H9 (cell line): ENCODE results near the gene KRT2. TPM values are rescaled to one million over a fixed set of nuclear protein-coding genes. Genes with fewer than 3 reads are reported as not detected.

Experiments used
- DNase-seq: peaks from one replicate; pipeline ENCODE4 v3.0.0-alpha.2; 2017
- H2AFZ ChIP-seq: one replicate; pipeline ENCODE4 v1.6.1; 2013; ENCODE audit warnings: mild to moderate bottlenecking, low read length, control low read depth, moderate library complexity
- H2AK5ac ChIP-seq: 2 replicates; pipeline ENCODE4 v1.6.1; 2013; ENCODE audit warnings: low read length, control low read depth, mixed read lengths; ENCODE audit not compliant: insufficient read length
- H2BK120ac ChIP-seq: one replicate; pipeline ENCODE4 v1.6.1; 2013; ENCODE audit warnings: low read depth, mild to moderate bottlenecking, low read length, control low read depth, inconsistent platforms; ENCODE audit not compliant: poor library complexity, severe bottlenecking
- H2BK12ac ChIP-seq: 2 replicates; pipeline ENCODE4 v1.6.1; 2013; ENCODE audit warnings: low read length, control low read depth, mixed read lengths, low read depth; ENCODE audit not compliant: insufficient read length
- H2BK15ac ChIP-seq: 2 replicates; pipeline ENCODE4 v1.6.1; 2013; ENCODE audit warnings: low read depth, low read length, control low read depth
- H2BK20ac ChIP-seq: one replicate; pipeline ENCODE4 v1.6.1; 2013; ENCODE audit warnings: low read depth, mild to moderate bottlenecking, low read length, control low read depth, inconsistent platforms; ENCODE audit not compliant: poor library complexity, severe bottlenecking
- H2BK5ac ChIP-seq: 2 replicates; pipeline ENCODE4 v1.6.1; 2013; ENCODE audit warnings: low read length, control low read depth, mixed read lengths; ENCODE audit not compliant: insufficient read length
- H3K14ac ChIP-seq: 2 replicates; pipeline ENCODE4 v1.6.1; 2013; ENCODE audit warnings: low read length, control low read depth; ENCODE audit not compliant: insufficient read depth
- H3K18ac ChIP-seq: 2 replicates; pipeline ENCODE4 v1.6.1; 2013; ENCODE audit warnings: low read depth, mild to moderate bottlenecking, mixed read lengths, low read length, control low read depth; ENCODE audit not compliant: insufficient read length
- H3K23ac ChIP-seq: 2 replicates; pipeline ENCODE4 v1.6.1; 2013; ENCODE audit warnings: low read length, control low read depth, mixed read lengths, low read depth; ENCODE audit not compliant: insufficient read length
- H3K23me2 ChIP-seq: 2 replicates; pipeline ENCODE4 v1.6.1; 2013; ENCODE audit warnings: low read depth, mild to moderate bottlenecking, mixed read lengths, low read length, control low read depth; ENCODE audit not compliant: insufficient read length, poor library complexity, severe bottlenecking
- H3K27ac ChIP-seq: 2 replicates; pipeline ENCODE4 v1.5.1; 2013; ENCODE audit warnings: low read length, control low read depth, mixed read lengths, low read depth; ENCODE audit not compliant: insufficient read length
- H3K27me3 ChIP-seq: 2 replicates; pipeline ENCODE4 v1.6.1; 2013; ENCODE audit warnings: low read length, control low read depth, inconsistent platforms; ENCODE audit not compliant: insufficient read depth
- H3K4ac ChIP-seq: 2 replicates; pipeline ENCODE4 v1.6.1; 2013; ENCODE audit warnings: low read depth, mild to moderate bottlenecking, control low read depth, inconsistent platforms, low read length, moderate library complexity
- H3K4me1 ChIP-seq: 2 replicates; pipeline ENCODE4 v1.6.1; 2013; ENCODE audit warnings: low read length, control low read depth, inconsistent platforms; ENCODE audit not compliant: insufficient read depth
- H3K4me2 ChIP-seq: 2 replicates; pipeline ENCODE4 v1.6.1; 2013; ENCODE audit warnings: low read length, control low read depth, mixed read lengths; ENCODE audit not compliant: insufficient read length, insufficient read depth
- H3K56ac ChIP-seq: 2 replicates; pipeline ENCODE4 v1.6.1; 2013; ENCODE audit warnings: low read depth, mild to moderate bottlenecking, mixed read lengths, low read length, control low read depth; ENCODE audit not compliant: insufficient read length
- H3K79me1 ChIP-seq: 2 replicates; pipeline ENCODE4 v1.6.1; 2013; ENCODE audit warnings: low read depth, mild to moderate bottlenecking, moderate library complexity, low read length, control low read depth, inconsistent platforms; ENCODE audit not compliant: insufficient read depth, poor library complexity, severe bottlenecking
- H3K79me2 ChIP-seq: 2 replicates; pipeline ENCODE4 v1.6.1; 2013; ENCODE audit warnings: low read length, control low read depth, inconsistent platforms; ENCODE audit not compliant: insufficient read depth
- H3K9ac ChIP-seq: 2 replicates; pipeline ENCODE4 v1.6.1; 2013; ENCODE audit warnings: low read length, control low read depth, mixed read lengths; ENCODE audit not compliant: insufficient read length; ENCODE audit errors: extremely low read depth
- H3K9me3 ChIP-seq: one replicate; pipeline ENCODE4 v1.6.1; 2013; ENCODE audit warnings: low read depth, low read length, inconsistent platforms; ENCODE audit not compliant: control insufficient read depth
- H3T11ph ChIP-seq: one replicate; pipeline ENCODE4 v1.6.1; 2013; ENCODE audit warnings: mild to moderate bottlenecking, low read length, control low read depth, inconsistent platforms
- H4K20me1 ChIP-seq: one replicate; pipeline ENCODE4 v1.6.1; 2013; ENCODE audit not compliant: control insufficient read depth, insufficient read length, insufficient read depth
- H4K5ac ChIP-seq: 2 replicates; pipeline ENCODE4 v1.6.1; 2013; ENCODE audit warnings: low read depth, mild to moderate bottlenecking, mixed read lengths, low read length, control low read depth; ENCODE audit not compliant: insufficient read length
- H4K8ac ChIP-seq: replicated peaks from 2 replicates; pipeline ENCODE4 v1.6.1; 2013; ENCODE audit warnings: low read length, control low read depth, mixed read lengths, low read depth; ENCODE audit not compliant: insufficient read length
- H4K91ac ChIP-seq: 2 replicates; pipeline ENCODE4 v1.6.1; 2013; ENCODE audit warnings: low read depth, mild to moderate bottlenecking, moderate library complexity, mixed read lengths, low read length, control low read depth; ENCODE audit not compliant: insufficient read length
- H3K27ac Mint-ChIP-seq, 3 experiments: 2 replicates in 2 of 3; 3 replicates in 1 of 3; pipeline ENCODE4 v1.8.0; 2020 to 2021; ENCODE audit warnings: mixed read lengths in 3 of 3, mild to moderate bottlenecking in 1 of 3, moderate library complexity in 1 of 3
- H3K27me3 Mint-ChIP-seq: 2 replicates; pipeline ENCODE4 v1.8.0; 2021; ENCODE audit warnings: low read depth, mild to moderate bottlenecking, moderate library complexity, mixed read lengths
- H3K36me3 Mint-ChIP-seq, 3 experiments: 2 replicates in 2 of 3; 3 replicates in 1 of 3; pipeline ENCODE4 v1.8.0; 2020 to 2021; ENCODE audit warnings: low read depth in 3 of 3, mixed read lengths in 3 of 3; ENCODE audit not compliant: insufficient read depth in 1 of 3
- H3K4me1 Mint-ChIP-seq, 2 experiments: 2 replicates each; pipeline ENCODE4 v1.8.0; 2020; ENCODE audit warnings: mixed read lengths in 2 of 2
- H3K4me3 Mint-ChIP-seq, 2 experiments: 2 replicates in 1 of 2; 3 replicates in 1 of 2; pipeline ENCODE4 v1.8.0; 2020 to 2021; ENCODE audit warnings: mild to moderate bottlenecking in 2 of 2, mixed read lengths in 2 of 2, moderate library complexity in 1 of 2
- H3K9me3 Mint-ChIP-seq, 2 experiments: 2 replicates in 1 of 2; 3 replicates in 1 of 2; pipeline ENCODE4 v1.8.0; 2020; ENCODE audit warnings: mild to moderate bottlenecking in 2 of 2, mixed read lengths in 2 of 2, moderate library complexity in 1 of 2
- total RNA-seq: library from RNA; stranded (reverse); gene quantifications from 2 replicates; pipeline ENCODE4 v1.2.1, GENCODE V29; 2021
- TF ChIP-seq, protein P1 (sequence below): fragments of 200-600 bp; sonication (generic); conservative IDR thresholded peaks from 3 replicates; pipeline ENCODE4 v1.8.0; 2021; ENCODE audit warnings: antibody characterized with exemption, mild to moderate bottlenecking

The KRT2 gene
- total RNA-seq, 1 experiment from 2014 or later: not detected

DNA sequence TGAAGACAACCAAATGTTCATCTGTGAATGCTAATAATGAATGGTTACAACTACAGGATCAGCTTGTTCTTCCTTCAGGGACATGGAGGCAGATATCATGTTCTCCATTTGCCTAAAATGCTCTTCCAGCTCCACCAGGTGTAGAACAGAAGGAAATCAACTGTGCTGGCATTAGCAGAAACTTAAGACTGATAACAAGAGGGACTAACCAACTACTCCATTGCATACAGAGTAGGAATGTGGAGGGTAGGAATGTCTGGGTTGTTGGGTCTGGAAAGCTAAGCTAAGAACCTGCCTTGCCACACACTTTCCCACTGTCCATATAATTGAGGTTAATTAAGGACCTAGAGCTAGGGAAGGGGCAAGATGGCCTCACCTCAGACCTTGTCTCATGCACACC, 11.4 kb upstream of the KRT2 start:
- Histone ChIP-seq H3K18ac (no peak overlapping the region), H2BK120ac (no peak overlapping the region), H3K27me3 (no peaks in the 10 kb centered on the region), H3K23me2 (no peaks in the 10 kb centered on the region), H3K79me1 (no peaks in the 10 kb centered on the region), H3K79me2 (no peaks in the 10 kb centered on the region), H3K9me3 (no peaks in the 10 kb centered on the region), H4K8ac (no peak overlapping the region), H4K91ac (no peak overlapping the region), H4K5ac (no peak overlapping the region), H2AFZ (no peak overlapping the region), H2BK5ac (no peak overlapping the region), H2BK12ac (no peak overlapping the region), H3K56ac (no peak overlapping the region), H2BK20ac (no peak overlapping the region), H3K4me1 (no peaks in the 10 kb centered on the region), H3K9ac (no peak overlapping the region), H2AK5ac (no peak overlapping the region), H3K4me2 (no peak overlapping the region), H2BK15ac (no peak overlapping the region), H3K23ac (no peak overlapping the region), H3T11ph (no peak overlapping the region), H3K4ac (no peak overlapping the region), H3K14ac (no peak overlapping the region), H3K27ac (no peak overlapping the region), H4K20me1 (peaks cover 2% of the 10 kb centered on the region)
- Mint-ChIP-seq H3K36me3 (no peaks in the 10 kb centered on the region), H3K27me3 (peaks cover 29% of the 10 kb centered on the region), H3K27ac (peak overlapping the region in 2 of 3 experiments; percentile 7 to 12; a peak in 1 of 7 replicates), H3K9me3 (no peaks in the 10 kb centered on the region), H3K4me1 (no peaks in the 10 kb centered on the region; a peak in 1 of 4 replicates), H3K4me3 (no peak overlapping the region)
- TF ChIP-seq, protein P1, sequence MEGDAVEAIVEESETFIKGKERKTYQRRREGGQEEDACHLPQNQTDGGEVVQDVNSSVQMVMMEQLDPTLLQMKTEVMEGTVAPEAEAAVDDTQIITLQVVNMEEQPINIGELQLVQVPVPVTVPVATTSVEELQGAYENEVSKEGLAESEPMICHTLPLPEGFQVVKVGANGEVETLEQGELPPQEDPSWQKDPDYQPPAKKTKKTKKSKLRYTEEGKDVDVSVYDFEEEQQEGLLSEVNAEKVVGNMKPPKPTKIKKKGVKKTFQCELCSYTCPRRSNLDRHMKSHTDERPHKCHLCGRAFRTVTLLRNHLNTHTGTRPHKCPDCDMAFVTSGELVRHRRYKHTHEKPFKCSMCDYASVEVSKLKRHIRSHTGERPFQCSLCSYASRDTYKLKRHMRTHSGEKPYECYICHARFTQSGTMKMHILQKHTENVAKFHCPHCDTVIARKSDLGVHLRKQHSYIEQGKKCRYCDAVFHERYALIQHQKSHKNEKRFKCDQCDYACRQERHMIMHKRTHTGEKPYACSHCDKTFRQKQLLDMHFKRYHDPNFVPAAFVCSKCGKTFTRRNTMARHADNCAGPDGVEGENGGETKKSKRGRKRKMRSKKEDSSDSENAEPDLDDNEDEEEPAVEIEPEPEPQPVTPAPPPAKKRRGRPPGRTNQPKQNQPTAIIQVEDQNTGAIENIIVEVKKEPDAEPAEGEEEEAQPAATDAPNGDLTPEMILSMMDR: no peak
- no peak for DNase-seq
